Measurements from ENCODE around the gene EVC2. TPM values are rescaled to one million over a fixed set of nuclear protein-coding genes. Genes with fewer than 3 reads are reported as not detected.

Gene EVC2
- total RNA-seq, 2 experiments from 2014 or later: 3.4 TPM; not detected in 1

DNA sequence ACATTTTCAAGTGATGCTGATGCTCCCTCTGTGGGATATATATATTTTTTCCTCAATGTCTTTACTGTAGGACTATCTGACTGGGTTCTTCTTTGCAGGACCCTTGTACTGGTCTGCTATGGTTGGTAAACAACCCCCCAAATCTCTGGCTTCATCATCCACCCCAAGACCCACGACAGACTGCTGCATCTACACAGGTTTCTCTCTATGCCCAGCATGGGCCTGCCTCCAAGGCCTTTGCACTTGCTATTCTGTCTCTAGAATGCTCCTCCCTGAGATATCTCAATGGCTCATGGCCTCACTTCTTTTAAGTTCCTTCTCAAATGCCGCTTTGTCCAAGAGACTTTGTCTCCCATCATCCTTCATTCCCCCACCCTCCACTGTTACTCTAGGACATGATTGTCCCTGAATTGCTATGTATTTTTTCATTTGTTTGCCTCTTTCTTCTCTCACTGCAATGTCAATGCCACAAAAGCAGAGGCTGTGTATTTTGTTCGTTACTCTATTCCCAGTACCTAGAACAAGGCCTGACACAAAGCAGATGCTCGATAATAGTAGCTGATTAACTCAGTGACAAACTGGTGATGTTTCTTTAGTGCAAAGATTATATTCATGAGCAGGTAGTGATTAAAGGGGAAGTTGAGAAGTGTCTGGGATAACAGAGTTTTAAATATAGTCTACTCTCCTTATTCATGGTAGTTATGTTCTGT, 9.2 kb upstream of the EVC2 start:
- Histone ChIP-seq H3K36me3 (ENCODE audit: insufficient read depth, low read length) (no peaks in the 10 kb centered on the region), H3K79me2 (ENCODE audit: insufficient read depth, low read depth, low read length) (no peaks in the 10 kb centered on the region), H3K27ac (ENCODE audit: low read depth, low read length, poor library complexity, severe bottlenecking) (no peak overlapping the region), H4K20me1 (ENCODE audit: insufficient read depth, low read length) (no peaks in the 10 kb centered on the region), H3K9me3 (ENCODE audit: low read length) (no peaks in the 10 kb centered on the region), H3K4me3 (ENCODE audit: low read depth, low read length, poor library complexity, severe bottlenecking) (no peak overlapping the region), H3K4me1 (ENCODE audit: insufficient read depth, low read length, poor library complexity, severe bottlenecking) (no peaks in the 10 kb centered on the region), H3K9me2 (ENCODE audit: insufficient read depth, low read length) (no peaks in the 10 kb centered on the region), H2AFZ (ENCODE audit: low read length) (no peak overlapping the region), H3K4me2 (ENCODE audit: low read length) (no peak overlapping the region)
- intact Hi-C loops (cut with micrococcal nuclease; ENCODE audit: unreplicated experiment): no loop called here
- no TSS peak for BruUV-seq (replicated peaks)
- DNase-seq (ENCODE audit: low spot score): no peak
- ChIA-PET POLR2A (no interaction called here), CTCF (ENCODE audit: unreplicated experiment) (no interaction called here)
- TF ChIP-seq CTCF (conservative IDR thresholded peaks at IDR 0.05; ENCODE audit: low read length) (no peak), EZH2phosphoT487 (IDR thresholded peaks at IDR 0.05; ENCODE audit: borderline replicate concordance, low read depth, low read length) (no peak)

DNA sequence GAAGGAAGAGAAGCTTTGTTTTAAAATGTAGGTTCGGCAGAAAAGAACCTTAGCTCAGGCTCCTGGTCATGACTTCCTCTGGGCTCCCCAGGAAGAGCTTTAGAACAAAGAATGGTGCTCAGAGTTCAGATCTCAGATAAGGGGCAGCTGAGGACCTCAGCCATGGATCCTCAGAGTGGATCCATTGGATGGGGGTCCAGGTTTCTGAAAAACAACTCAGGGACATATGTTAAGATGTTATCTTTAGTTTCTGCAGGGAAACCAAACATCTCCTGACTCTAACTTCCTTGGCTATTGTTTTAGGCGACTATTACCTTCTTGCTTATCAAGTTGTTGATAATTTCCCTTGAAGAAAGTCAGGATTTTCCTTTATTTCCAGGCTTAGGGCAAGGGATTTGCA, 8.0 kb upstream of the EVC2 start:
- no peak overlapping the region for H3K27ac ChIP-seq (ENCODE audit: low read depth, low read length, poor library complexity, severe bottlenecking)
- no peaks in the 10 kb centered on the region for H3K9me3 ChIP-seq (ENCODE audit: low read length)
- H4K20me1 ChIP-seq (ENCODE audit: insufficient read depth, low read length): no peaks in the 10 kb centered on the region
- no peaks in the 10 kb centered on the region for H3K4me1 ChIP-seq (ENCODE audit: insufficient read depth, low read length, poor library complexity, severe bottlenecking)
- no peaks in the 10 kb centered on the region for H3K36me3 ChIP-seq (ENCODE audit: insufficient read depth, low read length)
- H3K9me2 ChIP-seq (ENCODE audit: insufficient read depth, low read length): no peaks in the 10 kb centered on the region
- ChIA-PET POLR2A (no interaction called here), CTCF (ENCODE audit: unreplicated experiment) (no interaction called here)
- no peak for TF ChIP-seq CTCF (conservative IDR thresholded peaks at IDR 0.05; ENCODE audit: low read length)
- TF ChIP-seq EZH2phosphoT487 (IDR thresholded peaks at IDR 0.05; ENCODE audit: borderline replicate concordance, low read depth, low read length): no peak
- no TSS peak for BruUV-seq (replicated peaks)
- no peak overlapping the region for H3K4me2 ChIP-seq (ENCODE audit: low read length)
- no peak overlapping the region for H3K4me3 ChIP-seq (ENCODE audit: low read depth, low read length, poor library complexity, severe bottlenecking)
- intact Hi-C loops (cut with micrococcal nuclease; ENCODE audit: unreplicated experiment): no loop called here
- no peak overlapping the region for H2AFZ ChIP-seq (ENCODE audit: low read length)
- no peak for DNase-seq (ENCODE audit: low spot score)
- H3K79me2 ChIP-seq (ENCODE audit: insufficient read depth, low read depth, low read length): no peaks in the 10 kb centered on the region

DNA sequence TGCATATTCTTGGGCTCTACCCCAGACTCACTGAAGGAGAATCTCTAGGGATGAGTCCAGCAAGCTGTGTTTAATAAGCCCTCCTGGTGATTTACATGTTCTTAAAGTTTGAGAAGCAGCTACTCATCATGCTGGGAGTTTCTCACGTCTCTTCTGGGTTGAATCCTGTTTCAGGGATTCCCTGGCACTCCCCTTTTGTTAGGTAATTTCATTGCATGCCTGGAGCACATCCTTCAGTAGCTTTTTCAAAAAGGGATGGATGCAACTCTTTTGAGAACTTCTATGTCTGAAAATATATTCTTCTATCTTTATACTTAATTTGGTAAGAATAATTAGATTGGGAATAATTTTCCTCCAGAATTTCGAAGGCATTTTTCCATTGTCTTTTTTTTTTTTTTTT, 7.0 kb upstream of the EVC2 start:
- POLR2A ChIA-PET: interaction anchor here (0.7 kb wide), 1 partner anchor 528 kb away, joined by 4 read pairs; no protein-coding TSS in a partner anchor

More for the DNA sequence above, 7.0 kb upstream of the EVC2 start:
- no peak for TF ChIP-seq EZH2phosphoT487 (IDR thresholded peaks at IDR 0.05; ENCODE audit: borderline replicate concordance, low read depth, low read length)
- TF ChIP-seq CTCF (conservative IDR thresholded peaks at IDR 0.05; ENCODE audit: low read length): no peak
- CTCF ChIA-PET (ENCODE audit: unreplicated experiment): interaction anchor here (0.5 kb wide), 1 partner anchor 28 kb away, joined by 3 read pairs; no protein-coding TSS in a partner anchor
- intact Hi-C loops (cut with micrococcal nuclease; ENCODE audit: unreplicated experiment): no loop called here
- no peaks in the 10 kb centered on the region for H3K4me1 ChIP-seq (ENCODE audit: insufficient read depth, low read length, poor library complexity, severe bottlenecking)
- no peaks in the 10 kb centered on the region for H3K79me2 ChIP-seq (ENCODE audit: insufficient read depth, low read depth, low read length)
- H3K4me2 ChIP-seq (ENCODE audit: low read length): no peak overlapping the region
- H2AFZ ChIP-seq (ENCODE audit: low read length): no peak overlapping the region
- H3K27ac ChIP-seq (ENCODE audit: low read depth, low read length, poor library complexity, severe bottlenecking): no peak overlapping the region
- no TSS peak for BruUV-seq (replicated peaks)
- no peaks in the 10 kb centered on the region for H4K20me1 ChIP-seq (ENCODE audit: insufficient read depth, low read length)
- no peaks in the 10 kb centered on the region for H3K9me3 ChIP-seq (ENCODE audit: low read length)
- no peaks in the 10 kb centered on the region for H3K9me2 ChIP-seq (ENCODE audit: insufficient read depth, low read length)
- H3K4me3 ChIP-seq (ENCODE audit: low read depth, low read length, poor library complexity, severe bottlenecking): no peak overlapping the region
- no peak for DNase-seq (ENCODE audit: low spot score)
- H3K36me3 ChIP-seq (ENCODE audit: insufficient read depth, low read length): no peaks in the 10 kb centered on the region
